ENCODE data around the gene RGS10. TPM values are rescaled to one million over a fixed set of nuclear protein-coding genes. Genes with fewer than 3 reads are reported as not detected.
"Not testable (repeated sequence)": the region's sequence is repeated elsewhere in the genome, so short reads cannot be mapped to it uniquely, and the experiment has no call there.

RGS10 gene
- total RNA-seq, 3 donors from 2014 or later: 14.9 to 68.8 (median 19.2) TPM

DNA sequence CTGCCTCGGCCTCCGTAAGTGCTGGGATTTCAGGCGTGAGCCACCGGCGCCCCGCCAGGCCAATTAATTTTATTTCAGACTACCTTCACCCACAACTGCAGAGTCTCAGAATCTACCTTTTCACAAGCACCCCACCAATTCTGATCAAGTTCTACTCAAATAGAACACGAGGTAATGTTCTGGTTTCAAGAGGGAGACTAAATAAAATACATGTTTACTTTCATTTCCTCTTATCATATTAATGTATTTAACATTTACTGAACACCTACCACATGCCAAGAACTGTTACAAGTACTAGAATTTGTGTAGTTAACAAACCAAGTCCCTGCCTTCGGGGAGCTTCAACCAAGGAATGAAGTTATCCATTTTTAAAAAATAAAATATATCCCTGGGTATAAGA, 25.5 kb upstream of the RGS10 start:
- DNase-seq (no peak), ATAC-seq (no peak)
- TF ChIP-seq, protein P1, sequence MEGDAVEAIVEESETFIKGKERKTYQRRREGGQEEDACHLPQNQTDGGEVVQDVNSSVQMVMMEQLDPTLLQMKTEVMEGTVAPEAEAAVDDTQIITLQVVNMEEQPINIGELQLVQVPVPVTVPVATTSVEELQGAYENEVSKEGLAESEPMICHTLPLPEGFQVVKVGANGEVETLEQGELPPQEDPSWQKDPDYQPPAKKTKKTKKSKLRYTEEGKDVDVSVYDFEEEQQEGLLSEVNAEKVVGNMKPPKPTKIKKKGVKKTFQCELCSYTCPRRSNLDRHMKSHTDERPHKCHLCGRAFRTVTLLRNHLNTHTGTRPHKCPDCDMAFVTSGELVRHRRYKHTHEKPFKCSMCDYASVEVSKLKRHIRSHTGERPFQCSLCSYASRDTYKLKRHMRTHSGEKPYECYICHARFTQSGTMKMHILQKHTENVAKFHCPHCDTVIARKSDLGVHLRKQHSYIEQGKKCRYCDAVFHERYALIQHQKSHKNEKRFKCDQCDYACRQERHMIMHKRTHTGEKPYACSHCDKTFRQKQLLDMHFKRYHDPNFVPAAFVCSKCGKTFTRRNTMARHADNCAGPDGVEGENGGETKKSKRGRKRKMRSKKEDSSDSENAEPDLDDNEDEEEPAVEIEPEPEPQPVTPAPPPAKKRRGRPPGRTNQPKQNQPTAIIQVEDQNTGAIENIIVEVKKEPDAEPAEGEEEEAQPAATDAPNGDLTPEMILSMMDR (IDR thresholded peaks at IDR 0.05): no peak
- Histone ChIP-seq H3K9me3 (no peaks in the 10 kb centered on the region), H3K4me1 (ENCODE audit: low read depth) (no peaks in the 10 kb centered on the region), H3K36me3 (ENCODE audit: low read depth) (no peaks in the 10 kb centered on the region), H3K4me3 (no peak overlapping the region)
- intact Hi-C loops (cut with DNase I, micrococcal nuclease): no loop called here

DNA sequence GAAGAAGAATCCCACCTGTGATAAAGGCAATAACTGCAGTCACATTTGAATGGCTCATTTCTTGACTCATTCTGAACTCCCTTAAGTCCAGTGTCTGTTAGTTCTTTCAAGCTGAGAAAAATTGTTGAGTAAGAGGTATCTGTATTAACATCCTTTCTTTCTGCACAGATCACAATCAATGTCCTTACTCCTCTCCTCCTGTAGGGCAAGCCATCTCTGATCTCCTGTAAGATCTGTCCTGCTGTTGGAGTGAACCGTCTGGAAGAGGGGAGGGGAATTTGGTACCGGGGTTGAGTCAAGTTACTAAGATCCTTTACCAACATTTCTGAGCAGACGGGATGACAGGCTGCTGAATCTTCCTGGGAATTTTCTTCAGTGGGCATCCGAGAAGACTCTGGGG, 19.6 kb upstream of the RGS10 start:
- Histone ChIP-seq H3K4me3 (no peak overlapping the region), H3K4me1 (ENCODE audit: low read depth) (no peaks in the 10 kb centered on the region), H3K36me3 (ENCODE audit: low read depth) (no peaks in the 10 kb centered on the region), H3K9me3 (no peaks in the 10 kb centered on the region)
- TF ChIP-seq, protein P1 (IDR thresholded peaks at IDR 0.05): no peak
- DNase-seq (no peak), ATAC-seq (no peak)
- intact Hi-C loops (cut with DNase I, micrococcal nuclease): no loop called here

DNA sequence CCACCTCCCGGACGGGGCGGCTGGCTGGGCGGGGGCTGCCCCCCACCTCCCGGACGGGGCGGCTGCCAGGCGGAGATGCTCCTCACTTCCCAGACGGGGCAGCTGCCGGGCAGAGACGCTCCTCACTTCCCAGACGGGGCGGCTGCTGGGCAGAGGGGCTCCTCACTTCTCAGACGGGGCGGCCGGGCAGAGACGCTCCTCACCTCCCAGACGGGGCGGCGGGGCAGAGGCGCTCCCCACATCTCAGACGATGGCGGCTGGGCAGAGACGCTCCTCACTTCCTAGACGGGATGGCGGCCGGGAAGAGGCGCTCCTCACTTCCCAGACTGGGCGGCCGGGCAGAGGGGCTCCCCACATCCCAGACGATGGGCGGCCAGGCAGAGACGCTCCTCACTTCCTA, 17.0 kb upstream of the RGS10 start:
- DNase-seq; H3K4me3 ChIP-seq; H3K4me1 ChIP-seq (ENCODE audit: low read depth); H3K36me3 ChIP-seq (ENCODE audit: low read depth); intact Hi-C loops (cut with DNase I, micrococcal nuclease); H3K9me3 ChIP-seq; ATAC-seq: not testable (repeated sequence)

DNA sequence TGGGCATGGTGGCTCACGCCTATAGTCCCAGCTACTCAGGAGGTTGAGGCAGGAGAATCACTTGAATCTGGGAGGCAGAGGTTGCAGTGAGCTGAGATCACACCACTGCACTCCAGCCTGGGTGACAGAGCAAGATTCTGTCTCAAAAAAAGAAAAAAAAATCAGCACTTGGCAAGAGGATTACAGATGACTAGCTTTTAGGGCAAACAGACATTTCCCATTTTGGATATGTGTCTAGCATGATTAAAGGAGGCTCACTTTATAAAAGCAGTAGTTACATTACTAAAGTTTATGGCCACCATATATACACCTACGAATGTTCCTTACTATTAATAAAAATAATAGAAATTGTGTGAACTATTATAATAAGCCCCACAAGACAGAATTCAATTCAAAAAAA, 13.6 kb upstream of the RGS10 start:
- intact Hi-C loops (cut with DNase I, micrococcal nuclease); H3K36me3 ChIP-seq (ENCODE audit: low read depth); ATAC-seq; DNase-seq; H3K4me3 ChIP-seq; H3K9me3 ChIP-seq; H3K4me1 ChIP-seq (ENCODE audit: low read depth): not testable (repeated sequence)

DNA sequence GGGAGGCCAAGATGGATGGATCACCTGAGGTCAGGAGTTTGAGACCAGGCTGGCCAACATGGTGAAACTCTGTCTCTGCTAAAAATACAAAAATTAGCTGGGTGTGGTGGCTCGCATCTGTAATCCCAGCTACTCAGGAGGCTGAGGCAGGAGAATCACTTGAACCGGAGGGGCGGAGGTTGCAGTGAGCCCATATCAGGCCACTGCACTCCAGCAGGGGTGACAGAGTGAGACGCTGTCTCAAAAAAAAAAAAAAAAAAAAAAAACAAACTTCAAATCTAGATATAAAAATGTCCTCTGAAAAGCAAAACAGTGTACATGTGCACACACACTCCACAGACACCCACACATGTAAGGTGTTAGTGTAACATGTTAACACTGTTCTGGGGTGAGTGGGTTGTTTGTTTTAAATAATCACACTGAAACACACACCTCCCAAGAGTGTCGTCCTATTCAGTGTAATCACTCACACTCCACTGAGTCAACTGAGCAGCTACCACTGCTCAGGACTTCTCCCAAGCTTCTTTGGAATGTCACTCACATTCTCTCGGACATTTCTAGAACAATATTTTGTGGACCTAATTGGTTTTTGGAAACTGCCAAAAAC, 12.8 kb upstream of the RGS10 start:
- no peaks in the 10 kb centered on the region for H3K4me1 ChIP-seq (ENCODE audit: low read depth)
- no peak for ATAC-seq
- no peaks in the 10 kb centered on the region for H3K36me3 ChIP-seq (ENCODE audit: low read depth)
- intact Hi-C loops (cut with DNase I, micrococcal nuclease): no loop called here
- H3K9me3 ChIP-seq: no peaks in the 10 kb centered on the region
- TF ChIP-seq, protein P1 (IDR thresholded peaks at IDR 0.05): no peak
- no peak for DNase-seq
- H3K4me3 ChIP-seq: no peak overlapping the region

DNA sequence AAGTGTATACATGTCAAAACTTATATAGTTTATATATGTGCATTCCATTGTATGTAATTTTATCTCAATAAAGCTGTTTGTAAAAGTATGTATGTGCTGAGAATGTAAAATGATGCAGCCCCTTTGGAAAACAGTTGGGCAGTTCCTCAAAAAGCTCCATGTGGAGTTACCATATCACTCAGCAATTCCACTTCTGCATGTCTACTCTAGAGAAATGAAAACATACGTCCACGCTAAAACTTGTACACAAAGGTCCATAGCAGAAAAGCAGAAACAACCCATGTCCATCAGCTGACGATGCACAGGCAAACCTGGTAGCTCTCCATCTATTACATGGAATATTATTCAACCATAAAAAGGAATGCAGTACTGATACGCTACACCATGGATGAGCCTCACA, 8.3 kb upstream of the RGS10 start:
- TF ChIP-seq, protein P1 (IDR thresholded peaks at IDR 0.05): no peak
- Histone ChIP-seq H3K36me3 (ENCODE audit: low read depth) (no peaks in the 10 kb centered on the region), H3K9me3 (no peaks in the 10 kb centered on the region), H3K4me1 (ENCODE audit: low read depth) (no peaks in the 10 kb centered on the region), H3K4me3 (no peak overlapping the region)
- DNase-seq: no peak
- intact Hi-C loops (cut with DNase I, micrococcal nuclease): no loop called here
- ATAC-seq: no peak

Data from mucosa of descending colon (tissue), 3 donors.